Spleen (tissue), 11 donors: ENCODE data around the gene EXOC6B. TPM values are rescaled to one million over a fixed set of nuclear protein-coding genes. Genes with fewer than 3 reads are reported as not detected.

Source experiments
- DNase-seq: peaks from one replicate; pipeline ENCODE4 v3.0.0-alpha.2; 2020
- H3K27ac ChIP-seq, 8 donors: fragments of 200-600 bp; sonication (generic) in 7 of 8; 1 replicate in 4 of 8; 2 replicates in 4 of 8; pipeline versions ENCODE4 v1.5.0 to v1.8.0; 2016 to 2021; ENCODE audit warnings: inconsistent platforms in 4 of 8, mild to moderate bottlenecking in 4 of 8, moderate library complexity in 1 of 8
- H3K27me3 ChIP-seq, 7 donors: fragments of 200-600 bp; sonication (generic) in 6 of 7; replicated peaks in 1 of 7; 1 replicate in 4 of 7; 2 replicates in 3 of 7; pipeline versions ENCODE4 v1.5.0 to v1.8.0; 2016 to 2021; ENCODE audit warnings: inconsistent platforms in 3 of 7, mild to moderate bottlenecking in 1 of 7
- H3K36me3 ChIP-seq, 6 donors: fragments of 200-600 bp; sonication (generic) in 5 of 6; 1 replicate in 4 of 6; 2 replicates in 2 of 6; pipeline versions ENCODE4 v1.5.0 to v1.8.0; 2016 to 2021; ENCODE audit warnings: inconsistent platforms in 2 of 6
- H3K4me1 ChIP-seq, 6 donors: fragments of 200-600 bp; sonication (generic) in 5 of 6; 1 replicate in 3 of 6; 2 replicates in 3 of 6; pipeline versions ENCODE4 v1.5.0 to v1.8.0; 2016 to 2021; ENCODE audit warnings: inconsistent platforms in 3 of 6
- H3K4me3 ChIP-seq, 8 donors: fragments of 200-600 bp; sonication (generic) in 7 of 8; 1 replicate in 4 of 8; 2 replicates in 4 of 8; pipeline versions ENCODE4 v1.5.0 to v1.8.0; 2016 to 2021; ENCODE audit warnings: inconsistent platforms in 4 of 8, mild to moderate bottlenecking in 4 of 8, moderate library complexity in 2 of 8
- H3K9me3 ChIP-seq, 8 donors: fragments of 200-600 bp; sonication (generic) in 7 of 8; 1 replicate in 4 of 8; 2 replicates in 4 of 8; pipeline versions ENCODE4 v1.5.0 to v1.8.0; 2016 to 2021; ENCODE audit warnings: inconsistent platforms in 4 of 8
- CTCF ChIP-seq, 11 experiments: fragments of 200-600 bp in 7 of 11; fragments of 450-650 bp in 4 of 11; sonication (generic) in 4 of 11; IDR thresholded peaks in 8 of 11; conservative IDR thresholded peaks in 3 of 11; 1 replicate in 7 of 11; 2 replicates in 4 of 11; pipeline versions ENCODE4 v1.4.0 to v1.8.0; 2016 to 2021; ENCODE audit warnings: antibody characterized with exemption in 11 of 11, inconsistent platforms in 4 of 11, mild to moderate bottlenecking in 1 of 11
- POLR2A ChIP-seq, 3 donors: fragments of 450-650 bp; IDR thresholded peaks; one replicate each; pipeline ENCODE4 v1.5.1; 2017; ENCODE audit warnings: antibody characterized with exemption in 3 of 3, mild to moderate bottlenecking in 1 of 3
- POLR2AphosphoS5 ChIP-seq, 3 donors: sonication (generic); formaldehyde crosslinking; IDR thresholded peaks; one replicate each; pipeline ENCODE4 v1.5.1; 2017; ENCODE audit warnings: antibody characterized with exemption in 3 of 3
- WGBS, 5 donors: extraction: QIAGEN DNeasy Blood & Tissue Kit in 3 of 5; methylation state at CpG; one replicate each; pipeline versions ENCODE4 v1.1.5 to v1.1.7; 2013 to 2018; 5-methylcytosine and 5-hydroxymethylcytosine counted together
- intact Hi-C: fragments of 100-400 bp; cut with DNase I; formaldehyde crosslinking; loops from one replicate; pipeline ENCODE4 v1.15.0; 2023; ENCODE audit warnings: low total_unique reads
- polyA plus RNA-seq, 3 donors: library from polyadenylated mRNA; stranded (reverse); fragments of 200-250 nt; gene quantifications; one replicate each; pipeline ENCODE4 v1.2.1, GENCODE V29; 2013
- total RNA-seq, 7 donors: library from RNA; depleted of rRNA in 3 of 7; stranded (reverse); fragments of >200 nt in 3 of 7; fragmentation: NEBNext Ultra II Directional in 4 of 7; extraction: Animal tissue kit (Norgen Biotek cat#: 25700) in 4 of 7; gene quantifications; one replicate each; pipeline versions ENCODE4 v1.1.0 to v1.2.1, GENCODE V29; 2016 to 2021
- donor health status: healthy with polysubstance abuse.
- donor health status: DM: no; HTN: no; CAD: no; lungs with moderate emphysema.
- donor health status: DM: no; HTN: no; CAD: no.
- donor health status: Bipolar disorder and iron deficiency.
- donor health status: healthy.
- donor health status: DM: no; HTN: no; CAD: no.
- donor health status: DM: yes; HTN: yes; CAD: no.

EXOC6B gene
- total and polyA plus RNA-seq, 10 donors = 1.0 to 27.9 (median 18.0) TPM

- TF ChIP-seq POLR2AphosphoS5 (IDR thresholded peaks at IDR 0.05) = no peak
- TF ChIP-seq CTCF (IDR thresholded peaks at IDR 0.05 in 8 of 11, conservative IDR thresholded peaks at IDR 0.05 in 3 of 11) = no peak
- TF ChIP-seq POLR2A (IDR thresholded peaks at IDR 0.05) = no peak
- WGBS, 5 donors = 87 to 98% (median 95%) methylated on average over 2 of the region's 2 CpGs
These were observed 644.2 kb downstream of the EXOC6B start for GRCh38 chr2:72181616-72182015.

GRCh38 chr2:72180351-72180750, 645.5 kb downstream of the EXOC6B start:
- no peak overlapping the region for H3K27ac ChIP-seq
- no peaks in the 10 kb centered on the region for H3K27me3 ChIP-seq
- TF ChIP-seq CTCF (IDR thresholded peaks at IDR 0.05 in 8 of 11, conservative IDR thresholded peaks at IDR 0.05 in 3 of 11) (no peak), POLR2AphosphoS5 (IDR thresholded peaks at IDR 0.05) (no peak), POLR2A (IDR thresholded peaks at IDR 0.05) (no peak)
- WGBS, 5 donors = 86 to 95% (median 93%) methylated on average over 1 of the region's 1 CpG
- H3K36me3 ChIP-seq = peaks cover 0 to 44% (median 14%) of the 10 kb centered on the region in 6 donors
- intact Hi-C loops = no loop called here
- no peaks in the 10 kb centered on the region for H3K9me3 ChIP-seq
- H3K4me1 ChIP-seq = no peaks in the 10 kb centered on the region
- H3K4me3 ChIP-seq = no peak overlapping the region
- DNase-seq = no peak

More at GRCh38 chr2:72181616-72182015, 644.2 kb downstream of the EXOC6B start:
- H3K36me3 ChIP-seq = peaks cover 0 to 31% (median 11%) of the 10 kb centered on the region in 6 donors
- H3K27me3 ChIP-seq = no peaks in the 10 kb centered on the region
- no peak overlapping the region for H3K27ac ChIP-seq
- intact Hi-C loops = no loop called here
- peaks cover 0 to 6% (median under 1%) of the 10 kb centered on the region in 8 donors for H3K9me3 ChIP-seq
- no peaks in the 10 kb centered on the region for H3K4me1 ChIP-seq
- no peak for DNase-seq
- no peak overlapping the region for H3K4me3 ChIP-seq

GRCh38 chr2:72178551-72178950, 647.3 kb downstream of the EXOC6B start:
- Histone ChIP-seq H3K4me3 (no peak overlapping the region), H3K27ac (no peak overlapping the region), H3K9me3 (no peaks in the 10 kb centered on the region), H3K4me1 (no peaks in the 10 kb centered on the region), H3K36me3 (peaks cover 0 to 49% (median 15%) of the 10 kb centered on the region in 6 donors), H3K27me3 (no peaks in the 10 kb centered on the region)
- WGBS, 5 donors = 85 to 95% (median 92%) methylated on average over 2 of the region's 2 CpGs
- DNase-seq = no peak
- TF ChIP-seq CTCF (IDR thresholded peaks at IDR 0.05 in 8 of 11, conservative IDR thresholded peaks at IDR 0.05 in 3 of 11) (no peak), POLR2AphosphoS5 (IDR thresholded peaks at IDR 0.05) (no peak), POLR2A (IDR thresholded peaks at IDR 0.05) (no peak)
- intact Hi-C loops = no loop called here

GRCh38 chr2:72176281-72176680, 649.6 kb downstream of the EXOC6B start:
- no peak overlapping the region for H3K27ac ChIP-seq
- WGBS, 5 donors = 64 to 81% (median 68%) methylated on average over 1 of the region's 1 CpG
- H3K4me1 ChIP-seq = no peaks in the 10 kb centered on the region
- no peaks in the 10 kb centered on the region for H3K27me3 ChIP-seq
- intact Hi-C loops = no loop called here
- H3K36me3 ChIP-seq = peaks cover 0 to 49% (median 15%) of the 10 kb centered on the region in 6 donors
- H3K9me3 ChIP-seq = no peaks in the 10 kb centered on the region
- no peak for DNase-seq
- no peak for TF ChIP-seq POLR2A (IDR thresholded peaks at IDR 0.05)
- TF ChIP-seq POLR2AphosphoS5 (IDR thresholded peaks at IDR 0.05) = no peak
- no peak for TF ChIP-seq CTCF (IDR thresholded peaks at IDR 0.05 in 8 of 11, conservative IDR thresholded peaks at IDR 0.05 in 3 of 11)
- no peak overlapping the region for H3K4me3 ChIP-seq
